ENCODE data around the gene HPX. TPM values are rescaled to one million over a fixed set of nuclear protein-coding genes. Genes with fewer than 3 reads are reported as not detected.

The HPX gene, protein sequence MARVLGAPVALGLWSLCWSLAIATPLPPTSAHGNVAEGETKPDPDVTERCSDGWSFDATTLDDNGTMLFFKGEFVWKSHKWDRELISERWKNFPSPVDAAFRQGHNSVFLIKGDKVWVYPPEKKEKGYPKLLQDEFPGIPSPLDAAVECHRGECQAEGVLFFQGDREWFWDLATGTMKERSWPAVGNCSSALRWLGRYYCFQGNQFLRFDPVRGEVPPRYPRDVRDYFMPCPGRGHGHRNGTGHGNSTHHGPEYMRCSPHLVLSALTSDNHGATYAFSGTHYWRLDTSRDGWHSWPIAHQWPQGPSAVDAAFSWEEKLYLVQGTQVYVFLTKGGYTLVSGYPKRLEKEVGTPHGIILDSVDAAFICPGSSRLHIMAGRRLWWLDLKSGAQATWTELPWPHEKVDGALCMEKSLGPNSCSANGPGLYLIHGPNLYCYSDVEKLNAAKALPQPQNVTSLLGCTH
- polyA plus RNA-seq (2012; ENCODE audit: low read depth, missing spikeins) = 11.3 TPM

DNA sequence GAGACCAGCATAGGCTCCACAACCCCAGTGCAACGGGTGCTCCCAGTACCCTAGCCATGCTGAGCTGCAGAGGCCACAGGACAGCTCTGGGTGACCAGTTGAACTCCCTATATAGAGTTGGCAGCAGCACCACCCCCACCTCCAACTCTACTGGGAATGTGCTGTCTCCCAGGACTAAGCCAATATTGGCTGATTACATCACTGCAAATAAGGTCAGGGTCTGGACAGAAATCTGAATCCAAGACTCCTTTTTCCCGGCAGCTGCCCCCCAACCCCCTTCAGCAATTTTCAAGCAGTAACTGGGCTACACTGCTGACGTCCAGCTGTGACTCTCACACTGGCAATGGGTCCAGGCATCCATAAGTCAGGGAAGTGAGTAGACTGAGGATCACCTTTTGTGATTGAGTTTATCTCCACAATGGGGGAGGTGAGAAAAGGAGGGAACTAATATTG lies at the start of gene HPX:
Gene HPX (minus strand): TSS at position 82 of the 453 bp plus-strand sequence. CDS start 24 bp downstream, at position 58.
- no peak for FAIRE-seq
- DNase-seq (ENCODE audit: insufficient read length, low spot score) = no peak
- TF ChIP-seq POLR2AphosphoS5 (IDR thresholded peaks at IDR 0.05; ENCODE audit: low read depth, low read length) = no peak
- no peak for TF ChIP-seq TAF1 (IDR thresholded peaks at IDR 0.05; ENCODE audit: low read depth, low read length)

DNA sequence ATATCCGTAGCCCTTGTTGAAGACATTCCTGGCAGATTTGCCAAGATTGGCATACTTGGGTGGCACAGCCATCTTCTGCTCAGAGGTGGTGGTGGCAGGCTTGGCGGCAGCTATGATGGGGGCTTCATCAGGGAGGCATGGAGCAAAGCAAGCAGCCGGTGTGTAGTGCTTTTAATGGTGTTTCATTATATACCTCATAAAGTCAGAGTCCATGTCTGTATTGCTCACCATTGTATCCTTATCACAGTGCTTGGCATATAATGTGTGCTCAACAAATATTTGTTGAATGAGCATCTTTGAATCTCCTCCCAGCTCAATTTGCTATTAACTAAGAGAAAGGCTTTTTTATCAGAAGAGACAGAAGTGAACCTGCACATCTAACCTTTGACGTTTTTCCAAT lies 48.5 kb upstream of the HPX start:
- TF ChIP-seq SPI1 (IDR thresholded peaks at IDR 0.05; ENCODE audit: low read depth, low read length) (no peak), POLR2A (IDR thresholded peaks at IDR 0.05; ENCODE audit: low read depth, low read length) (no peak), POLR2AphosphoS5 (IDR thresholded peaks at IDR 0.05; ENCODE audit: low read depth, low read length) (no peak), POU2F2 (IDR thresholded peaks at IDR 0.05; ENCODE audit: low read depth, low read length) (no peak)
- FAIRE-seq = no peak
- DNase-seq (ENCODE audit: insufficient read length, low spot score) = no peak

DNA sequence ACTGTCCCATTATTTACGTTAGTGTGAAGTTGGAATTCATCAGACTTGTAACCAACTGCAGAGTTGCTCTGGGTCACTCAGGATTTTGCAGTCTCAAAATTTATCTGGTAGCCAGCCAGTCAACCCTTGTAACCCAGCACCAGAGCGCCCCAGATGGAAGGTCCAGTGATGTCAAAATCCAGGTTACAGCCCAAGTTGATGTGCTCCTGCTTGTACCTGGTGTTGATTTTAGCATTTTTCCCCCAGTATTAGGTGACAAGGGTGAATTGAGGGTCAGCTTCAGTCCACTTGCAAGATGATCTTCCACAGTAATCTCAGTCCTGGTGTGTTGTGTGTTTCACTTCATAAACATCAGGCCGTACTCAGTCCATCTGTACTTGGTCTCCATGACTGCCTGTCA lies 48.0 kb upstream of the HPX start:
- TF ChIP-seq POLR2A (IDR thresholded peaks at IDR 0.05; ENCODE audit: low read depth, low read length) (no peak; the same call in 1 of the 2 replicates), SPI1 (IDR thresholded peaks at IDR 0.05; ENCODE audit: low read depth, low read length) (no peak), TAF1 (IDR thresholded peaks at IDR 0.05; ENCODE audit: low read depth, low read length) (no peak), POLR2AphosphoS5 (IDR thresholded peaks at IDR 0.05; ENCODE audit: low read depth, low read length) (no peak), POU2F2 (IDR thresholded peaks at IDR 0.05; ENCODE audit: low read depth, low read length) (no peak), PAX5 (IDR thresholded peaks at IDR 0.05; ENCODE audit: insufficient read depth, low read length, severe bottlenecking) (no peak)
- no peak for DNase-seq (ENCODE audit: insufficient read length, low spot score)
- FAIRE-seq = no peak

DNA sequence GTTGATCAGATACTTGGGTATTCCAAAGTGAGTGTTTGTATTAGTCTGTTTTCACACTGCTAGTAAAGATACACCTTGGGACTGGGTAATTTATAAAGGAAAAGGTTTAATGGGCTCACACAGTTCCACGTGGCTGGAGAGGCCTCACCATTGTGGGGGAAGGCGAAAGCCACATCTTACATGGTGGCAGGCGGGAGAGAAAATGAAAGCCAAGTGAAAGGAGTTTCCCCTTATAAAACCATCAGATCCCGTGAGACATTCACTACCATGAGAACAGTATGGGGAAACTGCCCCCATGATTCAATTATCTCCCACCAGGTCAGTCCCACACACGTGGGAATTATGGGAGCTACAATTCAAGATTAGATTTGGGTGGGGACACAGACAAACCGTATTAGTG lies 47.6 kb upstream of the HPX start:
- FAIRE-seq = no peak
- no peak for DNase-seq (ENCODE audit: insufficient read length, low spot score)
- TF ChIP-seq SPI1 (IDR thresholded peaks at IDR 0.05; ENCODE audit: low read depth, low read length) (no peak), TAF1 (IDR thresholded peaks at IDR 0.05; ENCODE audit: low read depth, low read length) (no peak), POLR2AphosphoS5 (IDR thresholded peaks at IDR 0.05; ENCODE audit: low read depth, low read length) (no peak), POLR2A (IDR thresholded peaks at IDR 0.05; ENCODE audit: low read depth, low read length) (no peak), PAX5 (IDR thresholded peaks at IDR 0.05; ENCODE audit: insufficient read depth, low read length, severe bottlenecking) (no peak), POU2F2 (IDR thresholded peaks at IDR 0.05; ENCODE audit: low read depth, low read length) (no peak)

DNA sequence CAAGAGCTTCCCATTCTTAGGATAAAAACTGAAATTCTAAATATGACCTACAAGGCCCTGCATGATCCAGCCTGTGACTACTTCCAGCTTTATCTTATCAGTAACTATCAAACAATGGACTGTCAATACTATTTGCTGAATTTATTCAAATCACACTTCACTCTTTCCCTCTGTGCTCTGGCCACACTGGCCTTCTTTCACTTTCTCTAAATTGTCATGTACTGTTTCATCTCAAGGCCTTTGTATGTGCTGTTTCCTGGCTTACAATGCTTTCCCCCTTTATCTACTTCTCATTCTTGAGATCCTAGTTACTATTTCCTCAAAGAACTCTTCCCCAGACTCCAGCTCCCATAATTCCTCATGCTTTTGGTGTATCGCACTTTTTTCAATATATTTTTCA lies 46.2 kb upstream of the HPX start:
- TF ChIP-seq TAF1 (IDR thresholded peaks at IDR 0.05; ENCODE audit: low read depth, low read length) (no peak), SPI1 (IDR thresholded peaks at IDR 0.05; ENCODE audit: low read depth, low read length) (no peak), POU2F2 (IDR thresholded peaks at IDR 0.05; ENCODE audit: low read depth, low read length) (no peak), POLR2AphosphoS5 (IDR thresholded peaks at IDR 0.05; ENCODE audit: low read depth, low read length) (no peak), PAX5 (IDR thresholded peaks at IDR 0.05; ENCODE audit: insufficient read depth, low read length, severe bottlenecking) (no peak)
- no peak for DNase-seq (ENCODE audit: insufficient read length, low spot score)
- no peak for FAIRE-seq

DNA sequence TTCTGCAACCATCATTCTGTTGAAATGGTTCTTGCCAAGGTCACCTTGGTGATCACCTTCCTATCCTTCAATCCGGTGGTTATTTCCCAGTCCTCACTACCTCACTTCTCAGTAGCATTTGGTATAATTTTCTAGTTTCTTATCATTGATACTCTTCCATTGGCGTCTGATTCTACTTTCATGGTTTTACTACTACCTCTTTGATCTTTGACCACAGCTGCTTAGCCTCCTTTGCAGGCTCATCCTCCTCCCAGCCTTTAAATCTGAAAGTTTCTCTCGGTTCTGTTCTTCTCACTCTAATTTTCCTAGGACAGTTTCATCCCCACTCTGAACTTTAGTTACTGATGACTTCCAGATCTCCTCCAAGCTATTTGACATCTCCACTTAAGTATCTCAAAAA lies 45.5 kb upstream of the HPX start:
- DNase-seq (ENCODE audit: insufficient read length, low spot score) = no peak
- no peak for FAIRE-seq
- no peak for TF ChIP-seq TAF1 (IDR thresholded peaks at IDR 0.05; ENCODE audit: low read depth, low read length)

DNA sequence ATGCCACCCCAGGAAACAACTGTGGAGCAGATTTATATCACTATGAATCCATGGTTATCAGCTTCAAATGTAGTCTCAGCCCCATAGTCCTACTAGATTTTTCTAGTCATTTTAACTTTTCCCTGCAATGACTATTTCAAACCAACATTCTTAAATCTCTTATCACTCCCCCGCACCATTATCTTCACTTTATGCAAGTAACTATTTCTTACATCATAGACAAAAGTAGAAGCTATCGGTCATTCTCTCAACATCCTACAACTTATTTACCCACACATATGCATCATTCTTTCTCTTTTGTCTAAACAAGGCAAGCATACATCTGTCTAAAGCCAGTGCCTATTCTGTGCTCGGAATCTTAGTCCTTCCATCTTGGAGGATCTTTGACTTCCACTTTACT lies 44.9 kb upstream of the HPX start:
- no peak for TF ChIP-seq SPI1 (IDR thresholded peaks at IDR 0.05; ENCODE audit: low read depth, low read length)
- TF ChIP-seq TAF1 (IDR thresholded peaks at IDR 0.05; ENCODE audit: low read depth, low read length) = no peak
- no peak for TF ChIP-seq POU2F2 (IDR thresholded peaks at IDR 0.05; ENCODE audit: low read depth, low read length)
- TF ChIP-seq POLR2AphosphoS5 (IDR thresholded peaks at IDR 0.05; ENCODE audit: low read depth, low read length) = no peak
- TF ChIP-seq PAX5 (IDR thresholded peaks at IDR 0.05; ENCODE audit: insufficient read depth, low read length, severe bottlenecking) = no peak
- TF ChIP-seq POLR2A (IDR thresholded peaks at IDR 0.05; ENCODE audit: low read depth, low read length) = no peak
- no peak for DNase-seq (ENCODE audit: insufficient read length, low spot score)
- no peak for FAIRE-seq

DNA sequence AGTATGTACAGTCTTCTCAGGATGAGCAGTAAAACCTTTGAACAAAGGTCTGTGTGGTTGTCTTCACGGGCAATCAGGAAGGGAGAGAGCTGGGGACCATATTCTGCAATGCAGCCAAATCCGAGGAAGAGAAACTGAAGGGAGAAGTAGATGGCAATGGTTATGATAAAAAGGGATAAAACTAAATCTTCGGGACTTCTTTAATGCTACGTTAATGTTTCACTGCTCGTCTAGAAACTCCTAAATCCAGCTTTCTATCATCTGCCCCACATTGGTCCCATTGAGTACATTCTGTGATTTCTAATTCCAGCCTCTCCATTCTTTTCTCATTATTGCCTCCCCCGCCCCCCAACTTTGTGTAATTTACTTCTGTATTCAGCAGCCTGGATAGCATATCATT lies 42.2 kb upstream of the HPX start:
- FAIRE-seq (no peak), DNase-seq (ENCODE audit: insufficient read length, low spot score) (no peak)
- TF ChIP-seq POLR2AphosphoS5 (IDR thresholded peaks at IDR 0.05; ENCODE audit: low read depth, low read length) = no peak
- TF ChIP-seq TAF1 (IDR thresholded peaks at IDR 0.05; ENCODE audit: low read depth, low read length) = no peak
- no peak for TF ChIP-seq POU2F2 (IDR thresholded peaks at IDR 0.05; ENCODE audit: low read depth, low read length)
- TF ChIP-seq SPI1 (IDR thresholded peaks at IDR 0.05; ENCODE audit: low read depth, low read length) = no peak

DNA sequence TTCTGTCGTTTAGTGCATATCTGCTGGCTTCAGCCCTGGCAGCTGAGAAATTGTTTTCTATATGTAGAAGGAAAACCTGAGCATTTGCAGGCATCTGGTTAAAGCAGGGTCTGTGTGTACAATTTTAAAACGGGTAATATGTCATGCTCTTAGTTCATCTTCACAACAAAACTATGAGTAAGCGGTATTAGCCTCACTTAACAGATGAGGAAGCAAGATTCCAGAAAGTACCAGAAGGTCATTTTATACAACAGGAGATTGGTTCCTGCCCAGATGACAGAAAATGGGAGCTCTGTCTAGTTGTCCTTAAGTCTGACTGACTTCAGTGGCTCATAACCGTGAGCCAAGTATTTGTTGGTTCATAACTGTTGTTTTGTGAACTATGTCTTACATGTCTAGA lies 41.7 kb upstream of the HPX start:
- DNase-seq (ENCODE audit: insufficient read length, low spot score) (no peak), FAIRE-seq (no peak)
- no peak for TF ChIP-seq POU2F2 (IDR thresholded peaks at IDR 0.05; ENCODE audit: low read depth, low read length)

DNA sequence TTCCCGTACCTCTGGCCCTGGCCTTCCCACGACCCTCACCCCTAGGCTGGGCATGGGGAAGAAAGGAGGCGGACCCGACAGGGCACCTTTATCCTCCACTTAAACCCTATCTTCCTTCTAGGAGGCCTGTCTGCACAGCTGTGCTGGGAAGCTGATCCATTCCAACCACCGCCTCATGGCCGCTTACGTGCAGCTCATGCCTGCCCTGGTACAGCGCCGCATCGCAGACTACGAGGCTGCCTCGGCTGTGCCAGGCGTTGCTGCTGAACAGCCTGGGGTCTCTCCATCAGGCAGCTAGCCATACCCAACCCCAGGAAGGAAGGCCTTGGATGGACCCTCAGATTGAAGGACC lies 41.1 kb upstream of the HPX start:
- FAIRE-seq (no peak), DNase-seq (ENCODE audit: insufficient read length, low spot score) (no peak)
- TF ChIP-seq POLR2A (IDR thresholded peaks at IDR 0.05; ENCODE audit: low read depth, low read length) (no peak), POLR2AphosphoS5 (IDR thresholded peaks at IDR 0.05; ENCODE audit: low read depth, low read length) (no peak), PAX5 (IDR thresholded peaks at IDR 0.05; ENCODE audit: insufficient read depth, low read length, severe bottlenecking) (no peak), SPI1 (IDR thresholded peaks at IDR 0.05; ENCODE audit: low read depth, low read length) (no peak), POU2F2 (IDR thresholded peaks at IDR 0.05; ENCODE audit: low read depth, low read length) (no peak), TAF1 (IDR thresholded peaks at IDR 0.05; ENCODE audit: low read depth, low read length) (no peak)
